Fibroblast of mammary gland (primary cell): ENCODE results near the gene PDLIM1.

Experiments used
- DNase-seq: peaks from one replicate; pipeline ENCODE4 v3.0.0-alpha.2; 2010; ENCODE audit warnings: low read depth
- H3K4me3 ChIP-seq: 2 replicates; pipeline ENCODE4 v1.5.1; 2011; ENCODE audit warnings: low read depth, mild to moderate bottlenecking, low read length, moderate library complexity; ENCODE audit not compliant: control insufficient read depth
- TF ChIP-seq, protein P1 (sequence below): conservative IDR thresholded peaks from 2 replicates; pipeline ENCODE4 v1.5.1; 2011; ENCODE audit warnings: low read depth, low read length, inconsistent platforms; ENCODE audit not compliant: control insufficient read depth, insufficient read depth

Gene PDLIM1

DNA sequence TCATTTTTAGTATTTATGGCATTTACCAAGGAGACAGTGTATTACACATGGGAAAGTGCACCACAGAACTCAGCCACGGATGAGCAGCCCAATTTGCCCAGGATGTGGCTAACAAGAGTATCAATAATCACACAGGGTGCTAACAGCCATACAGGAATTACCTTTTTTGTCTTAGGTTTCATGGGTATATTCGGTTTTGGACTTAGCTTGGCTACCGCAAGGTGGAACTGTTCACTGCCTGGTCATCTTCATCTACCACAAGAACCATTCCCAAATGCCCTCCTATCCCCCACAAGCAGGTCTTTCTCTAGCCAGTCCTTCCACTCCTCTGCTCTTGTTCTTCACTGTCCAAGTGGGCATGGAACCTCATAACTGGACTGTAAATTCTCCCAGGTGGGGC lies 6.0 kb downstream of the PDLIM1 start:
- no peak for DNase-seq
- TF ChIP-seq, protein P1, sequence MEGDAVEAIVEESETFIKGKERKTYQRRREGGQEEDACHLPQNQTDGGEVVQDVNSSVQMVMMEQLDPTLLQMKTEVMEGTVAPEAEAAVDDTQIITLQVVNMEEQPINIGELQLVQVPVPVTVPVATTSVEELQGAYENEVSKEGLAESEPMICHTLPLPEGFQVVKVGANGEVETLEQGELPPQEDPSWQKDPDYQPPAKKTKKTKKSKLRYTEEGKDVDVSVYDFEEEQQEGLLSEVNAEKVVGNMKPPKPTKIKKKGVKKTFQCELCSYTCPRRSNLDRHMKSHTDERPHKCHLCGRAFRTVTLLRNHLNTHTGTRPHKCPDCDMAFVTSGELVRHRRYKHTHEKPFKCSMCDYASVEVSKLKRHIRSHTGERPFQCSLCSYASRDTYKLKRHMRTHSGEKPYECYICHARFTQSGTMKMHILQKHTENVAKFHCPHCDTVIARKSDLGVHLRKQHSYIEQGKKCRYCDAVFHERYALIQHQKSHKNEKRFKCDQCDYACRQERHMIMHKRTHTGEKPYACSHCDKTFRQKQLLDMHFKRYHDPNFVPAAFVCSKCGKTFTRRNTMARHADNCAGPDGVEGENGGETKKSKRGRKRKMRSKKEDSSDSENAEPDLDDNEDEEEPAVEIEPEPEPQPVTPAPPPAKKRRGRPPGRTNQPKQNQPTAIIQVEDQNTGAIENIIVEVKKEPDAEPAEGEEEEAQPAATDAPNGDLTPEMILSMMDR = no peak
- no peak overlapping the region for H3K4me3 ChIP-seq

DNA sequence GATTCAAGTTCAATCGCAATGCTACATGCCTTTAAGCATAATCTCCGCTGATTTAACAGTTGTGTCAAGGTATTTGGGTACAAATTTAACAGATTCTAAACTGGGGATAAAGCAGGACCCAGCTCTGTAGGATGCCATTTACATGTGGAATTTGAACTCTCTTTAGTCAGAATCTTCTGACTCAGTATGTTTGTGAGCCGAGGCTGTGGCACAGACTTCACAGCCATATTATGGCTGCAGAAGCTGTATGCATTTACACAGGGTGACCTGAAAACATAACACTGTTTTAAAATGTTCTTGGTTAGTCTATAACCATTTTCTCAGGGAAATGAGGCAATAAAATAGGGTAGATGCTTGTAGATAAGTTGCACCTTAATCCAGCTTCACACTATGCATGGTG lies 8.7 kb downstream of the PDLIM1 start:
- no peak overlapping the region for H3K4me3 ChIP-seq
- TF ChIP-seq, protein P1 = no peak
- DNase-seq = no peak

DNA sequence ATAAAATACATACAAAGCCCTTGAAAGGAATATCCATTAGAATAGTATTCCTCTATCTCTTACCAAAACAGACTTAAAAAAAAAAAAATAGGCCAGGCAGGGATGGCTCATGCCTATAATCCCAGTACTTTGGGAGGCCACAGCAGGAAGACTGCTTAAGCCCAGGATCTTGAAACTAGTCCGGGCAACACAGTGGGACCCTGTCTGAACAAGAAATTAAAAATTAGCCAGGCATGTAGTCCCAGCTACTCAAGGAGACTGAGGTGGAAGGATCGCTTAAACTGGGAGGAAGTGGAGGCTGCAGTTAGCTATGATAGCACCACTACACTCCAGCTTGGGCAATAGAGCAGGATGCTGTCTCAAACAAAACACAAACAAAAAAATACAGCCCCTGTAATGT lies 9.6 kb downstream of the PDLIM1 start:
- TF ChIP-seq, protein P1 = no peak
- no peak overlapping the region for H3K4me3 ChIP-seq
- no peak for DNase-seq

DNA sequence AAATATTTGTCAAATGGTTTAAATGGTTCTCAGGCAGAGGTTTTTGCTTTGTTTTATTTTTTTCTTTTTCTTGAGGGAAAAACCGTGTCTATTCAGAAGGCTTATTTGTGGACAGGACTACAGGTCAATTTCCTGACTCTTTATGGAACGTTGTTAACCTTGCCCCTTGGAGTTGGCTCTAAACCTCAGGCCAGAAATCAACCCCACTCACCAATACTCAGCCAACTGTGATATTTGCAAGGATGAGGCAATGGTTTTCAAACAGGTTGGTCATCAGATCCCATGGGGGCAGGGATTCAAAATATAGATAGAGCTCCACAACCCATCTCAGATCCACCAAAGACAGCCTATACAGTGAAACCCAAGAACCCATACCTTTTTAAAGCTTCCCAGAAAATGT lies 10.2 kb downstream of the PDLIM1 start:
- no peak overlapping the region for H3K4me3 ChIP-seq
- no peak for DNase-seq
- TF ChIP-seq, protein P1 = no peak

DNA sequence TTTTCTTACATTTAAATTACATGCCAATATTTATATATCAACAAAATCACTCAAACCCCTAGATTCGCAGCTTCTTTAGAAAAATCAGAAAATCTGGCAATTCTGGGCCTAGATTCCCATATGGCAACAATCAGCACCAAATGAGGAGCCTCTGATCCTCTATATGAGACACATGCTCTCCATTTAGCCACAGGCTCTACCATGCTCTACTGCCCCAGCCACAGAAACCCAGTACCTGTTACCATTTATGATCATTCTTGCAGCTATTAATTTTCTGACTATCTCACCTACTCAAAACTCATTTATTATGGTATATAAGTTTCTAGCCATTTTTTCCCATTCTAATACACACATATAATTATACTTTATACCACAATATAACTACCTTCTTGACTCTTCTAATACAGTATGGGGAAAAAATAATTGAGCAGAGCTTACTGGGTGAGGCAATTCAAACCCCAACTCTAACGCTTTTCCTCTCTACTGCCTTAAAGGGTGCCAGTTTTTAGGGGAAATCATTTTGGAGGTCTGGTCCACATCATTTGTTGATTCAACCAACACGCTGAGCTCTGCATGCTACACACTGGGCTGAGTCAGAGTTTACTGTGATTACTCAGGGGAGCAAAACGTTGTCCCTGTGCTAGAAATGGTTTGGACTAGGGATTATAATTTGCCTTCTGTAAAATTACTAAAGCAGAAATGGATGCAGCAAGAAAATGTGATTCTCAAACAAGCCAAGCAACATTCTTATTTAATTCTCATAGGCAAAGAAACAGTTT lies 11.6 kb downstream of the PDLIM1 start:
- peak; percentile 84 for DNase-seq
- TF ChIP-seq, protein P1 = no peak
- no peak overlapping the region for H3K4me3 ChIP-seq

DNA sequence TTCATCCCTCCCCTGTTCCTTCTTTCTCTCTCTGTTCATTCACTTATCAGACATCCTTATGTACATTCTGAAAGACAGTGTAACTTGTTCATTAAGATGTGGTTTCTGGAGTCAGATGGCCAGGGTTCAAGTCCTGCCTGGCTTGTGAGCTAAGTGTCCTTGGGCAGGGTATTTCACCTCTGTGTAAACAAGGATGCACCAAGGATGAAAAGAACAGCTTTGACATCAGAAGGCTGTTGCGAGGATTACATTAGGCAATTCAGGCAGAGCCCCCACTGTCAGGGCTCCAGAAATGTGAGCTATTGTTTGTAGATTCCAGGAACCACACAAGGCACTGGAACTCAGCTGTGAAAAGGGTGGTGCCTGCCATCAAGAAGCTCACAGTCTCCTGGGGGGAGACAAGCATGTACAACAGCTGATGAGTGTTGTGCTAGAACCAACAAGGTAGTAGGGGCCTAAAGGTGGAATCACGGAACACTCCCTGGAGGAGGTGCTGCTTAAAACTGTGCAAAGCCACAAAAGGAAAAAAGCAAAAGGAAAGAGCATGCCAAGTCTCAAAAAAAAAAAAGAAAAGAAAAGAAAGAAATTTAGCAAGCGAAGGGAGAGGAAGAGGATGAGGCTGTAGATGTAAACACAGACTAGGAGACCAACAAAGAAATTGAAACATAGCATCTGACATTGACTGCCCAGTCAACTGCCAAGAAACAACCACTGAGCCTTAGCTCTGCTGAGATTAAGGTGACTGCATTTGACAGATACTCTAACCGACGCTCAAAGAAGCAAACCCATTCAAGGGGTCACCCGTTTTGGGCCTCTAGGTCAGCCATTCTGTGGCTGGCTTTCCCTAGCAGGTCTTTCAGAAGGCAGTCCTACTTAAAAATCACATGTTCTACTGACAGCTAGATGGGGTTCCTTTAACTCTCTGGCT lies 12.5 kb downstream of the PDLIM1 start:
- no peak overlapping the region for H3K4me3 ChIP-seq
- TF ChIP-seq, protein P1 = no peak
- DNase-seq = peak; percentile 90
